GM12865 (cell line): ENCODE measurements around the gene PRICKLE4.

ENCODE experiments used
- DNase-seq: peaks from one replicate; pipeline ENCODE4 v3.0.0; 2010; ENCODE audit warnings: low read depth
- H3K4me3 ChIP-seq: 2 replicates; pipeline ENCODE4 v1.5.1; 2011; ENCODE audit warnings: mild to moderate bottlenecking, low read depth, low read length, control low read depth
- CTCF ChIP-seq: IDR thresholded peaks from 2 replicates; pipeline ENCODE4 v1.5.1; 2011; ENCODE audit warnings: low read length, control low read depth, low read depth, inconsistent platforms; ENCODE audit not compliant: insufficient read depth; ENCODE audit errors: missing control alignments

PRICKLE4 gene

GRCh38 chr6:41832263-41832662, 51.7 kb downstream of the PRICKLE4 start:
- no peak for DNase-seq
- H3K4me3 ChIP-seq, result no peak overlapping the region
- no peak for TF ChIP-seq CTCF

- DNase-seq, result no peak
- H3K4me3 ChIP-seq, result no peak overlapping the region
- no peak for TF ChIP-seq CTCF
Observed at GRCh38 chr6:41836022-41836659, 55.6 kb downstream of the PRICKLE4 start.

GRCh38 chr6:41836660-41837052, 56.1 kb downstream of the PRICKLE4 start:
- no peak for TF ChIP-seq CTCF
- no peak overlapping the region for H3K4me3 ChIP-seq
- DNase-seq, result no peak
